ENCODE results near the gene WDR88. TPM values are rescaled to one million over a fixed set of nuclear protein-coding genes. Genes with fewer than 3 reads are reported as not detected.

WDR88 gene
- total and polyA plus RNA-seq, 2 of the 13 experiments (the other 11 are each of a cell fraction or from before 2014, with no cell fraction given) = not detected

GRCh38 chr19:33168528-33168927, 36.6 kb downstream of the WDR88 start:
- 92% methylated on average over 1 of the region's 1 CpG for WGBS (ENCODE audit: low lambda C conversion rate)
- no peaks in the 10 kb centered on the region for H4K20me1 ChIP-seq (ENCODE audit: insufficient read depth, low read length)
- TF ChIP-seq ZMYM3 (CRISPR knock-in tag; IDR thresholded peaks at IDR 0.05) = no peak
- no peak for TF ChIP-seq REXO4 (CRISPR knock-in tag; IDR thresholded peaks at IDR 0.05; ENCODE audit: borderline replicate concordance)
- no peak for TF ChIP-seq NONO (IDR thresholded peaks at IDR 0.05)
- TF ChIP-seq NONO (CRISPR knock-in tag; conservative IDR thresholded peaks at IDR 0.05) = no peak
- TF ChIP-seq, protein P1, sequence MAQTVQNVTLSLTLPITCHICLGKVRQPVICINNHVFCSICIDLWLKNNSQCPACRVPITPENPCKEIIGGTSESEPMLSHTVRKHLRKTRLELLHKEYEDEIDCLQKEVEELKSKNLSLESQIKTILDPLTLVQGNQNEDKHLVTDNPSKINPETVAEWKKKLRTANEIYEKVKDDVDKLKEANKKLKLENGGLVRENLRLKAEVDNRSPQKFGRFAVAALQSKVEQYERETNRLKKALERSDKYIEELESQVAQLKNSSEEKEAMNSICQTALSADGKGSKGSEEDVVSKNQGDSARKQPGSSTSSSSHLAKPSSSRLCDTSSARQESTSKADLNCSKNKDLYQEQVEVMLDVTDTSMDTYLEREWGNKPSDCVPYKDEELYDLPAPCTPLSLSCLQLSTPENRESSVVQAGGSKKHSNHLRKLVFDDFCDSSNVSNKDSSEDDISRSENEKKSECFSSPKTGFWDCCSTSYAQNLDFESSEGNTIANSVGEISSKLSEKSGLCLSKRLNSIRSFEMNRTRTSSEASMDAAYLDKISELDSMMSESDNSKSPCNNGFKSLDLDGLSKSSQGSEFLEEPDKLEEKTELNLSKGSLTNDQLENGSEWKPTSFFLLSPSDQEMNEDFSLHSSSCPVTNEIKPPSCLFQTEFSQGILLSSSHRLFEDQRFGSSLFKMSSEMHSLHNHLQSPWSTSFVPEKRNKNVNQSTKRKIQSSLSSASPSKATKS (CRISPR knock-in tag; IDR thresholded peaks at IDR 0.05) = no peak
- TF ChIP-seq ATRX (CRISPR knock-in tag; IDR thresholded peaks at IDR 0.05; ENCODE audit: borderline replicate concordance) = no peak

GRCh38 chr19:33171222-33171795, 39.4 kb downstream of the WDR88 start:
- Histone ChIP-seq H3K4me1 (ENCODE audit: insufficient read depth, low read length) (peaks cover 49% of the 10 kb centered on the region), H2AFZ (ENCODE audit: low read length) (no peak overlapping the region), H3K4me3 (replicated peaks in 1 of 3; ENCODE audit: insufficient read depth in 1 of 3, low read depth in 2 of 3, low read length in 3 of 3) (no peak overlapping the region), H3K79me2 (ENCODE audit: insufficient read depth, low read length) (peaks cover 7% of the 10 kb centered on the region), H3K36me3 (replicated peaks in 1 of 2; ENCODE audit: control insufficient read depth in 1 of 2, insufficient read depth in 2 of 2, low read length in 2 of 2) (no peaks in the 10 kb centered on the region), H3K27ac (ENCODE audit: extremely low read length, insufficient read depth, low read length) (no peak overlapping the region), H3K4me2 (ENCODE audit: low read depth, low read length) (no peak overlapping the region), H3K27me3 (ENCODE audit: control insufficient read depth in 1 of 2, insufficient read depth in 2 of 2, low read length in 2 of 2) (no peaks in the 10 kb centered on the region; a peak in 1 of 5 replicates), H4K20me1 (ENCODE audit: insufficient read depth, low read length) (no peaks in the 10 kb centered on the region), H3K9me3 (ENCODE audit: low read length) (peaks cover 8% of the 10 kb centered on the region), H3K9ac (ENCODE audit: insufficient read depth, low read depth, low read length) (no peak overlapping the region)
- ChIA-PET POLR2A (no interaction called here), CTCF (ENCODE audit: low intra/inter-chr PET ratio, low total read pairs) (no interaction called here)
- 100% methylated on average over 1 of the region's 1 CpG for WGBS (ENCODE audit: low lambda C conversion rate)
- intact Hi-C loops (cut with micrococcal nuclease; ENCODE audit: unreplicated experiment) = no loop called here
- ATAC-seq (no peak), FAIRE-seq (no peak), DNase-seq (ENCODE audit: low spot score) (no peak)
- in situ Hi-C loops (cut with HindIII; ENCODE audit: extremely low pct_ligation_motif_present, low pct_unique_long_range_greater_than_20kb) = no loop called here
- no TSS peak for BruUV-seq (replicated peaks)
- TF ChIP-seq ATF6 (CRISPR knock-in tag; conservative IDR thresholded peaks at IDR 0.05) (no peak), ZNF615 (CRISPR knock-in tag; IDR thresholded peaks at IDR 0.05; ENCODE audit: borderline replicate concordance) (no peak), ZNF251 (CRISPR knock-in tag; IDR thresholded peaks at IDR 0.05) (no peak), ZFAT (CRISPR knock-in tag; conservative IDR thresholded peaks at IDR 0.05) (no peak), PLRG1 (conservative IDR thresholded peaks at IDR 0.05) (no peak)

More at GRCh38 chr19:33168528-33168927, 36.6 kb downstream of the WDR88 start:
- Histone ChIP-seq H3K4me3 (replicated peaks in 1 of 3; ENCODE audit: insufficient read depth in 1 of 3, low read depth in 2 of 3, low read length in 3 of 3) (no peak overlapping the region), H3K36me3 (replicated peaks in 1 of 2; ENCODE audit: control insufficient read depth in 1 of 2, insufficient read depth in 2 of 2, low read length in 2 of 2) (no peaks in the 10 kb centered on the region), H3K4me2 (ENCODE audit: low read depth, low read length) (no peak overlapping the region), H3K4me1 (ENCODE audit: insufficient read depth, low read length) (peaks cover 23% of the 10 kb centered on the region), H2AFZ (ENCODE audit: low read length) (no peak overlapping the region), H3K9ac (ENCODE audit: insufficient read depth, low read depth, low read length) (no peak overlapping the region), H3K9me3 (ENCODE audit: low read length) (peaks cover 8% of the 10 kb centered on the region), H3K27ac (ENCODE audit: extremely low read length, insufficient read depth, low read length) (no peak overlapping the region), H3K27me3 (ENCODE audit: control insufficient read depth in 1 of 2, insufficient read depth in 2 of 2, low read length in 2 of 2) (no peaks in the 10 kb centered on the region), H3K79me2 (ENCODE audit: insufficient read depth, low read length) (no peaks in the 10 kb centered on the region)
- no TSS peak for BruUV-seq (replicated peaks)
- DNase-seq (ENCODE audit: low spot score) (no peak), ATAC-seq (no peak), FAIRE-seq (no peak)
- ChIA-PET CTCF (ENCODE audit: low intra/inter-chr PET ratio, low total read pairs) (no interaction called here), POLR2A (no interaction called here)
- in situ Hi-C loops (cut with HindIII; ENCODE audit: extremely low pct_ligation_motif_present, low pct_unique_long_range_greater_than_20kb) (no loop called here), intact Hi-C loops (cut with micrococcal nuclease; ENCODE audit: unreplicated experiment) (no loop called here)
